Measurements from ENCODE around the gene BCAP29.
A peak's percentile ranks its signal among the peaks of the same experiment; 100 is the strongest.

GRCh38 chr7:107609811-107610261, 29.8 kb downstream of the BCAP29 start:
- TF ChIP-seq GATA3 (IDR thresholded peaks at IDR 0.05; ENCODE audit: low read depth, low read length) (no peak), GATA2 (IDR thresholded peaks at IDR 0.05; ENCODE audit: low read depth, low read length) (peak; percentile 50; the same call in 1 of the 2 replicates)
